Lung (tissue), 12 donors: ENCODE data around the gene TWNK. TPM values are rescaled to one million over a fixed set of nuclear protein-coding genes. Genes with fewer than 3 reads are reported as not detected.
"Not testable (repeated sequence)": the region's sequence is repeated elsewhere in the genome, so short reads cannot be mapped to it uniquely, and the experiment has no call there.

Source experiments
- ATAC-seq: fragments of 200-7000 bp; cut with Tn5 transposase; one replicate; pipeline ENCODE4 v1.9.1; 2020; ENCODE audit warnings: moderate number of reproducible peaks; ENCODE audit not compliant: insufficient read depth, low FRiP score
- DNase-seq, 3 donors: peaks; one replicate each; pipeline ENCODE4 v3.0.0-alpha.2; 2013 to 2017
- H3K27ac ChIP-seq, 2 donors: one replicate each; pipeline ENCODE4 v1.5.1; 2013; ENCODE audit warnings: mild to moderate bottlenecking in 2 of 2, moderate library complexity in 2 of 2, control low read depth in 1 of 2, inconsistent platforms in 1 of 2, low read depth in 1 of 2, low read length in 1 of 2
- H3K27me3 ChIP-seq, 3 donors: one replicate each; pipeline ENCODE4 v1.5.1; 2013; ENCODE audit warnings: low read length in 2 of 3; ENCODE audit not compliant: control insufficient read depth in 3 of 3, insufficient read depth in 3 of 3
- H3K36me3 ChIP-seq, 4 donors: one replicate each; pipeline ENCODE4 v1.5.1; 2013; ENCODE audit warnings: low read length in 4 of 4, mild to moderate bottlenecking in 1 of 4, moderate library complexity in 1 of 4; ENCODE audit not compliant: control insufficient read depth in 4 of 4, insufficient read depth in 4 of 4
- H3K4me1 ChIP-seq, 5 donors: one replicate each; pipeline ENCODE4 v1.5.1; 2013; ENCODE audit warnings: low read length in 5 of 5, mild to moderate bottlenecking in 2 of 5, moderate library complexity in 1 of 5; ENCODE audit not compliant: control insufficient read depth in 5 of 5, insufficient read depth in 5 of 5
- H3K4me3 ChIP-seq: one replicate; pipeline ENCODE4 v1.5.1; 2013; ENCODE audit warnings: mild to moderate bottlenecking, control low read depth, moderate library complexity
- H3K9ac ChIP-seq, 2 donors: one replicate each; pipeline ENCODE4 v1.5.1; 2013; ENCODE audit warnings: low read length in 2 of 2, control low read depth in 1 of 2; ENCODE audit not compliant: insufficient read depth in 1 of 2
- H3K9me3 ChIP-seq, 4 donors: one replicate each; pipeline ENCODE4 v1.5.1; 2013; ENCODE audit warnings: low read length in 3 of 4, mild to moderate bottlenecking in 1 of 4, moderate library complexity in 1 of 4; ENCODE audit not compliant: control insufficient read depth in 4 of 4, insufficient read depth in 3 of 4
- WGBS, 2 donors: extraction: QIAGEN DNeasy Blood & Tissue Kit; methylation state at CpG; one replicate each; pipeline ENCODE4 v1.1.7; 2013; 5-methylcytosine and 5-hydroxymethylcytosine counted together
- polyA plus RNA-seq, 2 donors: library from polyadenylated mRNA; stranded (reverse); fragments of 200-250 nt; gene quantifications; one replicate each; pipeline ENCODE4 v1.2.1, GENCODE V29; 2013
- total RNA-seq, 2 donors: library from RNA; depleted of rRNA in 1 of 2; stranded (reverse); fragments of >200 nt in 1 of 2; gene quantifications; one replicate each; pipeline ENCODE4 v1.2.1, GENCODE V29; 2014 to 2021
- TF ChIP-seq, protein P1 (sequence below): IDR thresholded peaks from 2 replicates; pipeline ENCODE4 v1.5.1; 2012; ENCODE audit warnings: mild to moderate bottlenecking; ENCODE audit errors: control extremely low read depth, extremely low read depth
- donor health status: control.
- donor health status: control.
- donor health status: Bipolar disorder and iron deficiency.
- donor health status: healthy.
- donor health status: DM: yes; HTN: yes; CAD: no.

The TWNK gene
- total and polyA plus RNA-seq, 4 donors: 3.9 to 8.3 (median 5.6) TPM

DNA sequence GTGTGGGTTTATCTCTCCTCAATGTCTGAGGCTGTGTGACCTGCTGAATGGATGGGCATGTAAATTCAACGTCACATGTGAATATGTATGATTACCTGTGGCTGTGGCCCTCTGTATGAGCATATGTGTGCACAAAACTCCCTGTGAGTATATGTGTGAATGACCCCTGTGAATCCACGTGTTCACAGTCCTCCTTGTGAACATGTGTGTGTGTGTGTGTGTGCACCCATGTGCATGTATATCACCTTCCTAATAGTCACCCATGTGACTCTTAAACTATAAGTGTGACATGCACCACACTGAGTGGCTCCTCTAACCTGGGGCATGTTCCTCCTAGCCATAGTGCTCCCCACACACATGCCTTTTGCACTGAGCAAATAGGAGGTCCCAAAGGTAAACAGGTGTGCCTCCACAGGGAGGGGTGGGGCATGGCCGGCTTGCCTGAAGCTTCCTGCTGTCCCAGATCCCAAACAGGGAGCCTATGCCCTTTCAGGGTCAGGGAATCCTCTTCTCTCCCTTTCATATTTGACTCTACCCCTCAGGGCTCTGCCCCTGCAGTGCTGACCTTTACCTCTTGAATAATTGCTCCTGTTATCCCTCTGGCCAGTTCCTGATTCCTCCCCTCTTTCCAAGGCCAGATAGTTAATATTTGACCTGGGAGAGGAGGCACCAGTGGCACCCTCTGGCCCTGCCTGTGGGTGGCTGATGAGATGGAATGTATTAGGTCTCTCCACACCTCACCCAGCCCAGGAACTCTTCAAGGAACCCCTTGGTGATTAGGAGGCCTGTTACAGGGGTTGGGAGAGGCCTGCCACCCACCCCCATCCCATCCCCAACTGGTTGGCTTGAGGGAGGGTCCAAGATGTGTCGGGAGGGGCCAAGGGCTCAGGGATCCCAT, 16.2 kb upstream of the TWNK start:
- DNase-seq (no peak), ATAC-seq (peak; percentile 52)
- Histone ChIP-seq H3K4me3 (no peak overlapping the region), H3K27me3 (no peaks in the 10 kb centered on the region), H3K36me3 (peaks cover 0 to 10% (median under 1%) of the 10 kb centered on the region in 4 donors), H3K27ac (no peak overlapping the region), H3K9me3 (no peaks in the 10 kb centered on the region), H3K9ac (no peak overlapping the region), H3K4me1 (peaks cover 0 to 16% (median 7%) of the 10 kb centered on the region in 5 donors)
- 64 to 87% methylated on average over 4 of the region's 4 CpGs for WGBS, 2 donors
- TF ChIP-seq, protein P1, sequence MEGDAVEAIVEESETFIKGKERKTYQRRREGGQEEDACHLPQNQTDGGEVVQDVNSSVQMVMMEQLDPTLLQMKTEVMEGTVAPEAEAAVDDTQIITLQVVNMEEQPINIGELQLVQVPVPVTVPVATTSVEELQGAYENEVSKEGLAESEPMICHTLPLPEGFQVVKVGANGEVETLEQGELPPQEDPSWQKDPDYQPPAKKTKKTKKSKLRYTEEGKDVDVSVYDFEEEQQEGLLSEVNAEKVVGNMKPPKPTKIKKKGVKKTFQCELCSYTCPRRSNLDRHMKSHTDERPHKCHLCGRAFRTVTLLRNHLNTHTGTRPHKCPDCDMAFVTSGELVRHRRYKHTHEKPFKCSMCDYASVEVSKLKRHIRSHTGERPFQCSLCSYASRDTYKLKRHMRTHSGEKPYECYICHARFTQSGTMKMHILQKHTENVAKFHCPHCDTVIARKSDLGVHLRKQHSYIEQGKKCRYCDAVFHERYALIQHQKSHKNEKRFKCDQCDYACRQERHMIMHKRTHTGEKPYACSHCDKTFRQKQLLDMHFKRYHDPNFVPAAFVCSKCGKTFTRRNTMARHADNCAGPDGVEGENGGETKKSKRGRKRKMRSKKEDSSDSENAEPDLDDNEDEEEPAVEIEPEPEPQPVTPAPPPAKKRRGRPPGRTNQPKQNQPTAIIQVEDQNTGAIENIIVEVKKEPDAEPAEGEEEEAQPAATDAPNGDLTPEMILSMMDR: no peak

DNA sequence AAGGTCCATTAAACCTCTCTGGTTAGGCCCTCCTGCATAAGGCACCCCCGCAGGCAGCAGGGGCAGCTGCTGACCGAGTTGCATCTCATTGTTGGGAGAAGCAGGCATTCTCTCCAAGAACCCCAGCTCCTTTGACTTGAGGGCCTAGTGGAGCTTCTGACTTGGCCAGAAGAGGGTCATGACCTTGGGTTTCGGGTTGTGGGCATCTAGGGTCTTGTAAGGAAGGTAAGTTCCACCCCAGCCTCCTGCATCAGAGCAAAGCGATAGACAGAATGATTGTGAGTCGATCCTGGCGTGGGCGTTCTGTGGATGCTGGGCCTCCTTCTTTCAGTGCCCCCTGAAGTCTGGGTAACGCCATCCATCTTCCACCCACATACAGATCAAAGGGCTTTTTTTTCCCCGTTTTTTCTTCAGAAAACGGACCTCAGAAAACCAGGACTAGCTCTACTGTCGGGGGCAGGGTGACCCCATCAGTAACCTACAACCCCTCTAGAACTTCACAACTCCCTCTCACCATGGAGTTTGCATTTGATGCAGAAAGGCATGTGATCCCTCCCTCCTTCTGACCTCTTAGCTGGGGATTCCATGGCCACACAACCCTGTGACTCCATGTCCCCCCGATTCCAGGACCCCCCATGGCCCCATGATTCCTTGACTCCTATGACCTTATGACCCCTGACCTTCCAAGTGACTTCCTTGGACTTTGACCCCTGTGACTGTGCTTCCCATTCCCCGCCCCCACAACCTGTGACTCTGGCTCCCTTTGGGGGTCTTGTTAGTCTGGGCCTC, 15.0 kb upstream of the TWNK start:
- DNase-seq (no peak), ATAC-seq (no peak)
- no peak overlapping the region for H3K4me3 ChIP-seq
- H3K9me3 ChIP-seq: no peaks in the 10 kb centered on the region
- H3K9ac ChIP-seq: no peak overlapping the region
- no peak overlapping the region for H3K27ac ChIP-seq
- WGBS, 2 donors: 82 to 89% methylated on average over 13 of the region's 13 CpGs
- H3K36me3 ChIP-seq: peaks cover 0 to 5% (median 1%) of the 10 kb centered on the region in 4 donors
- TF ChIP-seq, protein P1: no peak
- H3K27me3 ChIP-seq: no peaks in the 10 kb centered on the region
- peaks cover 0 to 16% (median 7%) of the 10 kb centered on the region in 5 donors for H3K4me1 ChIP-seq

DNA sequence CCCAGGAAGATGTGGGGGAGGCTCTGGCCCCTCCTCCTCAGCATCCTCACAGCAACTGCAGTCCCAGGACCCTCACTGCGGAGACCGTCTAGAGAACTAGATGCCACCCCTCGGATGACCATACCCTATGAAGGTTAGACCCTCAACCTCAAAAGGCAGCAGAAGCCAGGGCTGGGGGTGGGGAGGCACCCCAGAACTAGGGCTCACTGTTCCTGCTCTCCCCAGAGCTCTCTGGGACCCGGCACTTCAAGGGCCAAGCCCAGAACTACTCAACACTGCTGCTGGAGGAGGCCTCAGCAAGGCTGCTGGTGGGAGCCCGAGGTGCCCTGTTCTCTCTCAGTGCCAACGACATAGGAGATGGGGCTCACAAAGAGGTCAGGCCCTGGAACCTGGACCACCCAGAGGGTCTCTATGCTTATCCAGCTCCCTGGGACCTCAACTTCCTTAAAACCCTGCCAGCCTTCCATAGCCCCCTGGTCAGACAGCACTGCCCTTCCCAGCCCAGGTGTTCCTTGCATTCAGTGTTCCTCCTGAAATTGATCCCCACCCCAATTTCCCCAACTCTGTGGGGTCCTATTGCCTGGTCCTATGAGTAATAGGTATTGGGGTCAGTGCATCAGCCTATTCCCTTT, 14.3 kb upstream of the TWNK start:
- WGBS, 2 donors: 94% methylated on average over 6 of the region's 6 CpGs
- peaks cover 0 to 5% (median 2%) of the 10 kb centered on the region in 4 donors for H3K36me3 ChIP-seq
- H3K9me3 ChIP-seq: no peaks in the 10 kb centered on the region
- H3K4me3 ChIP-seq: no peak overlapping the region
- TF ChIP-seq, protein P1: no peak
- H3K27ac ChIP-seq: no peak overlapping the region
- DNase-seq (no peak), ATAC-seq (no peak)
- no peaks in the 10 kb centered on the region for H3K27me3 ChIP-seq
- peaks cover 0 to 16% (median 7%) of the 10 kb centered on the region in 5 donors for H3K4me1 ChIP-seq
- H3K9ac ChIP-seq: no peak overlapping the region

DNA sequence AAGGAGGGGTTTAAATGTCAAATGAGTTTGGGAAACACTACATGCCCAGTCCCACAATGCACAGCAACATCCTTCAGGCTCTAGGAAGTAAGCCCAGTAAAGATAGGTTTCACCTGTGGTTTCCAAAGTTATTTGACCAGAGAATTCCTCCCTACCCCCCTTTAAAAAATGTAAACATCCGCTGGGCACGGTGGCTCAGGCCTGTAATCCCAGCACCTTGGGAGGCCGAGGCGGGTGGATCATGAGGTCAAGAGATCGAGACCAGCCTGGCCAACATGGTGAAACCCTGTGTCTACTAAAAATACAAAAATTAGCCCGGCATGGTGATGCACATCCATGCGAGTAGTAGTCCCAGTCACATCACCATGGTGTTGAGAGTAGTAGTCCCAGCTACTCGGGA, 11.9 kb upstream of the TWNK start:
- not testable (repeated sequence) for H3K4me1 ChIP-seq, H3K27ac ChIP-seq, H3K9ac ChIP-seq, H3K9me3 ChIP-seq, ATAC-seq, H3K4me3 ChIP-seq, DNase-seq, H3K27me3 ChIP-seq
- 82 to 84% methylated on average over 8 of the region's 8 CpGs for WGBS, 2 donors
- H3K36me3 ChIP-seq: peaks cover 0 to 17% (median 12%) of the 10 kb centered on the region in 4 donors
